ENCODE data around the gene ZNF705A. TPM values are rescaled to one million over a fixed set of nuclear protein-coding genes. Genes with fewer than 3 reads are reported as not detected.
A peak's percentile ranks its signal among the peaks of the same experiment; 100 is the strongest.
"Not testable (repeated sequence)": the region's sequence is repeated elsewhere in the genome, so short reads cannot be mapped to it uniquely, and the experiment has no call there.

The ZNF705A gene
- total RNA-seq (not detected), polyA plus RNA-seq (under 1 TPM in 1 of 3 donors, not detected in 2; 0.01 TPM)
- long read RNA-seq, donor 1 = 0 reads
- long read RNA-seq, donor 2 = 0 reads

DNA sequence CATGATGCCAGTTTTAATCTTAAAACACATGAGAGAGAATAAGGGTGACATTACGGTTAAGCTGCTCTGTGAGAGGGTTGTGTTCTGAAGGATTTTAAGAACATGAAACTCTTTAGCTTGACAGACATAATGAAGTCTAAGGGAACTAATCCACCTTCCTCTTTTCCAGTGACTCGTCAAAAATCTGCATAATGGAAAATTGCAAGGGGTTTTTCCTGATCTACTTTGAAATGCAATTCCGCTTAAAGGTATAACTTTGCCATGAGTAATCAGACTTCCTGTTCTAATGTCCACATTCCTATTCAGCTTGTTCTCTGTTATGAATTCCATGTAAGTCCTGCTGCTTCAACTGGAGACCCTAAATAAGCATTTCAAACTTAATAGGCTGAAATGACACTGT lies at the start of gene ZNF705A:
ZNF705A (plus strand) TSS at position 171 of the 400 bp plus-strand sequence. CDS start 15,611 bp downstream, outside the sequence.
- Histone ChIP-seq H3K9me3 (no peaks in the 10 kb centered on the region), H3K4me1 (no peaks in the 10 kb centered on the region), H3K4me3 (no peak within 1 kb of the TSS), H3K36me3 (ENCODE audit: insufficient read depth in 1 of 2, low read depth in 1 of 2) (no peaks in the 10 kb centered on the region), H3K27ac (no peak within 1 kb of the TSS), H3K27me3 (ENCODE audit: insufficient read depth in 3 of 3, low read length in 2 of 3) (peaks cover 0 to 4% (median 0%) of the 10 kb centered on the region in 3 donors)
- TF ChIP-seq, protein P1, sequence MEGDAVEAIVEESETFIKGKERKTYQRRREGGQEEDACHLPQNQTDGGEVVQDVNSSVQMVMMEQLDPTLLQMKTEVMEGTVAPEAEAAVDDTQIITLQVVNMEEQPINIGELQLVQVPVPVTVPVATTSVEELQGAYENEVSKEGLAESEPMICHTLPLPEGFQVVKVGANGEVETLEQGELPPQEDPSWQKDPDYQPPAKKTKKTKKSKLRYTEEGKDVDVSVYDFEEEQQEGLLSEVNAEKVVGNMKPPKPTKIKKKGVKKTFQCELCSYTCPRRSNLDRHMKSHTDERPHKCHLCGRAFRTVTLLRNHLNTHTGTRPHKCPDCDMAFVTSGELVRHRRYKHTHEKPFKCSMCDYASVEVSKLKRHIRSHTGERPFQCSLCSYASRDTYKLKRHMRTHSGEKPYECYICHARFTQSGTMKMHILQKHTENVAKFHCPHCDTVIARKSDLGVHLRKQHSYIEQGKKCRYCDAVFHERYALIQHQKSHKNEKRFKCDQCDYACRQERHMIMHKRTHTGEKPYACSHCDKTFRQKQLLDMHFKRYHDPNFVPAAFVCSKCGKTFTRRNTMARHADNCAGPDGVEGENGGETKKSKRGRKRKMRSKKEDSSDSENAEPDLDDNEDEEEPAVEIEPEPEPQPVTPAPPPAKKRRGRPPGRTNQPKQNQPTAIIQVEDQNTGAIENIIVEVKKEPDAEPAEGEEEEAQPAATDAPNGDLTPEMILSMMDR (IDR thresholded peaks at IDR 0.05) = no peak
- intact Hi-C loops (cut with DNase I) = no loop called here
- WGBS, 3 donors = 54 to 57% (median 55%) methylated on average over 3 of the region's 3 CpGs
- ATAC-seq (no peak), DNase-seq (no peak)

DNA sequence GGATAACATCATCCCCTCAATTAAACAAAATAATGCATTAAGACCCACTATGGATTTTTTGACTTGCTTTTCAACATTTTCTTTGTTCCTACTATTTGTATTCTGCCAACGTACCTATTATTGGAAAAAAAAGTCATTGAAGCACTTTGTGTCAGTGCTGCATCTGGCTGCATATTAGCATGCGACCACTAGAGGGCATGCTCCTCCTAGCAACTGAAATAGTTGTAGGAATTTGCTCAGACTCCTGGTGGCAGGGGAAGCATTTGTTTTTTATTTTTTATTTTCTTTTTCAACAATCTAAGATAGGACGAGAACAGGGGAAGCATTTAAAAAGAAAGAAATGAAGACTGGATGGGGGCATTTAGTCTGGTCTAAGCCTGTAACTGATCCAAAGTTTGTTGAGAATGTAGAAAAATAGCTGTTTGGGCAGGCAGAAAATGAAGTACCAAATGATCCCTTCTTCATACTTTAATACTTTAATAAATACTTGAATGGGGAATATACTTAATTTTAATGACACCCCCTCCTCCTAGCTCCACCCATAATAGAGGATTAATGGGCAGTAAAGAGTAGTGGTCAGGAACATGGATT lies 47.9 kb upstream of the ZNF705A start:
- Histone ChIP-seq H3K9me3 (peaks cover 7% of the 10 kb centered on the region), H3K36me3 (ENCODE audit: insufficient read depth in 1 of 2, low read depth in 1 of 2) (peaks cover 0 to 6% of the 10 kb centered on the region in 2 donors), H3K27me3 (ENCODE audit: insufficient read depth in 3 of 3, low read length in 2 of 3) (no peaks in the 10 kb centered on the region), H3K4me3 (no peak overlapping the region), H3K4me1 (no peaks in the 10 kb centered on the region), H3K27ac (no peak overlapping the region)
- WGBS, 3 donors = 0 to 2% (median 2%) methylated on average over 3 of the region's 3 CpGs
- peak; percentile 67 to 80 (median 74) for ATAC-seq
- TF ChIP-seq, protein P1 (IDR thresholded peaks at IDR 0.05) = peak; percentile 97
- intact Hi-C loops (cut with DNase I) = loop anchor here (5.0 kb wide), 1 partner anchor 128 kb away; no protein-coding TSS in a partner anchor
- peak; percentile 69 to 73 for DNase-seq

DNA sequence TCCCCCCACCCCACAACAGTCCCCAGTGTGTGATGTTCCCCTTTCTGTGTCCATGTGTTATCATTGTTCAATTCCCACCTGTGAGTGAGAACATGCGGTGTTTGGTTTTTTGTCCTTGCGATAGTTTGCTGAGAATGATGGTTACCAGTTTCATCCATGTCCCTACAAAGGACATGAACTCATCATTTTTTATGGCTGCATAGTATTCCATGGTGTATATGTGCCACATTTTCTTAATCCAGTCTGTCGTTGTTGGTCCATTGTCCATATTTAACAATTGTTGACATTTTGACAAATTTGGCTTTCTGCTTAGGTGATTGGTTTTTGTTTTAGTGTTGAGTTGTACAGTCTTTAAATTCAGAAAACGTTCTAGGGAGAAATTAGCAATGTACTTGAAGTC lies 43.7 kb upstream of the ZNF705A start:
- H3K9me3 ChIP-seq; H3K27ac ChIP-seq; intact Hi-C loops (cut with DNase I); H3K4me1 ChIP-seq; H3K27me3 ChIP-seq (ENCODE audit: insufficient read depth in 3 of 3, low read length in 2 of 3); H3K4me3 ChIP-seq; H3K36me3 ChIP-seq (ENCODE audit: insufficient read depth in 1 of 2, low read depth in 1 of 2); ATAC-seq; DNase-seq: not testable (repeated sequence)
- WGBS, 3 donors = 97 to 98% (median 97%) methylated on average over 4 of the region's 4 CpGs

DNA sequence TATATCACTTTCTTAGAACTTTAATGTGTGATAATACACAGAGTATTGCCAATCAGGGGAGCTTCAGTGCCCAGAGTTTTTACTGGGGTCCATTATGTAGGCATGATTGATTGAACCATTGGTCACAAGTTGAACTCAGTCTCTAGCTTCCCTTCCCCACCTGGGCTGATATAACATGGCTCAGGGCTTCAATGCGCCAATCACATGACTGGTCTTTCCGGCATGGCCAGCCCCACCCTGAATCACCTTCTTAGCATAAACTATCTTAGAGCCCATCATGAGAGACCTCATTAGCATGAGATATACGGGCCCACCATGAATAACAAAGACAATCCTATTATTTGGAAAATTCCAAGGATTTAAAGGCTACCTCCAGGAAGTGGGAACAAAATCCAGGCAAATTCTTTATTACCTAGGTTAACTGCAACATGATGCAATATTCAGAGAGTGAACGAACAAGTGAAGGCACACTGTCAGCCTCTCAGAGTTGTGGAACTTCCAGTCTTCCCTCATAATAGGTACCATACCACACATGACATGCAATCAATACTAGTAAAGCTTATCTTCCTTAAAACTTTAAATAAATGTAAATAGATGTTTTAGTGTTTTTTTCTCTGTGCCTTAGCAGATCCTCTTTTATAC lies 36.6 kb upstream of the ZNF705A start:
- Histone ChIP-seq H3K36me3 (ENCODE audit: insufficient read depth in 1 of 2, low read depth in 1 of 2) (peaks cover 0 to 4% of the 10 kb centered on the region in 2 donors), H3K4me3 (no peak overlapping the region), H3K9me3 (no peaks in the 10 kb centered on the region), H3K27ac (no peak overlapping the region), H3K27me3 (ENCODE audit: insufficient read depth in 3 of 3, low read length in 2 of 3) (no peaks in the 10 kb centered on the region), H3K4me1 (no peaks in the 10 kb centered on the region)
- WGBS, 3 donors = 90 to 95% (median 93%) methylated on average over 4 of the region's 4 CpGs
- ATAC-seq (no peak), DNase-seq (no peak)
- TF ChIP-seq, protein P1 (IDR thresholded peaks at IDR 0.05) = no peak
- intact Hi-C loops (cut with DNase I) = no loop called here

DNA sequence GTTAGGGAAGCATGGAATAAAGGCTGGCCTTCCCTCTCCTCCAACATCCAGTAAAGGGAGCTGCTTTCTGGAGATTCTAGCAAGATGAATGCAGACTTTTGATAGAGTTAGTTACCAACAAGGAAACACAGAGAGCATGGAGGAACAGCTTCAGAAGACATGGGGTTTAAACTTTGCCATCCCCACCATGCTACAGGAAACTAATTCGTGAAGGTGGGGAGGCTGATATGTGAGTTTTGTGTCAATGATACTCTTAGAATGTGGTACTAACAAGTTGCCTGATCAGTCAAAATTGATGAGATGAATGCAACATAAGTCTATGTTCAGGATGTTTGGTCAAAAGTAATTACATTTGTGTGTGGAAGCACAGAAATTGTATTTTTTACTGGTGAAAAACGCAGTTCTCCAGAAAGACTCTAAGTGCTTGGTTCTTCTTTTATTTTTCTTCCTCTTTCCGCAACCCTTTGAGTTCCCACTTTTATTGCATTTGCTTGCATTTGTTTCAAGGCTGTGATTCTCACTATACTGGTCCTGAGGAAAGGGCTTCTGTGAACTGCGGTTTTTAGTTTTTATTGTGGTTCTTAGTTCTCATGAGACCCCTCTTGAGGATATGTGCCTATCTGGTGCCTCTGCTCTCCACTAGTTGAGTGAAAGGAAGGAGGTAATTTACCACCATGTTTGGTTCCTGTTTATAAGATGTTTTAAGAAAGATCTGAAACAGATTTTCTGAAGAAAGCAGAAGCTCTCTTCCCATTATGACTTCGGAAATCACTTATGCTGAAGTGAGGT lies 33.5 kb upstream of the ZNF705A start, which contains the start of gene CLEC4A:
CLEC4A (plus strand) TSS at position 494 of the 789 bp plus-strand sequence; CDS start at position 756, 262 bp downstream.
- peaks cover 0 to 4% of the 10 kb centered on the region in 2 donors for H3K36me3 ChIP-seq (ENCODE audit: insufficient read depth in 1 of 2, low read depth in 1 of 2)
- DNase-seq (no peak), ATAC-seq (no peak)
- H3K27me3 ChIP-seq (ENCODE audit: insufficient read depth in 3 of 3, low read length in 2 of 3) = no peaks in the 10 kb centered on the region
- 83 to 84% (median 84%) methylated on average over 5 of the region's 5 CpGs for WGBS, 3 donors
- no peaks in the 10 kb centered on the region for H3K9me3 ChIP-seq
- H3K4me3 ChIP-seq = peak within 1 kb of the TSS; percentile 22
- H3K27ac ChIP-seq = no peak within 1 kb of the TSS
- intact Hi-C loops (cut with DNase I) = no loop called here
- no peaks in the 10 kb centered on the region for H3K4me1 ChIP-seq
- TF ChIP-seq, protein P1 (IDR thresholded peaks at IDR 0.05) = no peak
